Amniotic epithelial cell (primary cell): Measurements from ENCODE around the gene AHNAK.
"Not testable (repeated sequence)": the region's sequence is repeated elsewhere in the genome, so short reads cannot be mapped to it uniquely, and the experiment has no call there.

ENCODE experiments used
- DNase-seq: peaks from one replicate; pipeline ENCODE4 v3.0.0-alpha.2; 2010; ENCODE audit warnings: low read depth

The AHNAK gene, protein sequence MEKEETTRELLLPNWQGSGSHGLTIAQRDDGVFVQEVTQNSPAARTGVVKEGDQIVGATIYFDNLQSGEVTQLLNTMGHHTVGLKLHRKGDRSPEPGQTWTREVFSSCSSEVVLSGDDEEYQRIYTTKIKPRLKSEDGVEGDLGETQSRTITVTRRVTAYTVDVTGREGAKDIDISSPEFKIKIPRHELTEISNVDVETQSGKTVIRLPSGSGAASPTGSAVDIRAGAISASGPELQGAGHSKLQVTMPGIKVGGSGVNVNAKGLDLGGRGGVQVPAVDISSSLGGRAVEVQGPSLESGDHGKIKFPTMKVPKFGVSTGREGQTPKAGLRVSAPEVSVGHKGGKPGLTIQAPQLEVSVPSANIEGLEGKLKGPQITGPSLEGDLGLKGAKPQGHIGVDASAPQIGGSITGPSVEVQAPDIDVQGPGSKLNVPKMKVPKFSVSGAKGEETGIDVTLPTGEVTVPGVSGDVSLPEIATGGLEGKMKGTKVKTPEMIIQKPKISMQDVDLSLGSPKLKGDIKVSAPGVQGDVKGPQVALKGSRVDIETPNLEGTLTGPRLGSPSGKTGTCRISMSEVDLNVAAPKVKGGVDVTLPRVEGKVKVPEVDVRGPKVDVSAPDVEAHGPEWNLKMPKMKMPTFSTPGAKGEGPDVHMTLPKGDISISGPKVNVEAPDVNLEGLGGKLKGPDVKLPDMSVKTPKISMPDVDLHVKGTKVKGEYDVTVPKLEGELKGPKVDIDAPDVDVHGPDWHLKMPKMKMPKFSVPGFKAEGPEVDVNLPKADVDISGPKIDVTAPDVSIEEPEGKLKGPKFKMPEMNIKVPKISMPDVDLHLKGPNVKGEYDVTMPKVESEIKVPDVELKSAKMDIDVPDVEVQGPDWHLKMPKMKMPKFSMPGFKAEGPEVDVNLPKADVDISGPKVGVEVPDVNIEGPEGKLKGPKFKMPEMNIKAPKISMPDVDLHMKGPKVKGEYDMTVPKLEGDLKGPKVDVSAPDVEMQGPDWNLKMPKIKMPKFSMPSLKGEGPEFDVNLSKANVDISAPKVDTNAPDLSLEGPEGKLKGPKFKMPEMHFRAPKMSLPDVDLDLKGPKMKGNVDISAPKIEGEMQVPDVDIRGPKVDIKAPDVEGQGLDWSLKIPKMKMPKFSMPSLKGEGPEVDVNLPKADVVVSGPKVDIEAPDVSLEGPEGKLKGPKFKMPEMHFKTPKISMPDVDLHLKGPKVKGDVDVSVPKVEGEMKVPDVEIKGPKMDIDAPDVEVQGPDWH (N-terminal part only)

GRCh38 chr11:62546244-62546928 is at the start of gene AHNAK:
Gene AHNAK (minus strand): TSS chr11:62546806. CDS start chr11:62536098, 10,708 bp downstream.
- DNase-seq: no peak

- no peak for DNase-seq
Observed at GRCh38 chr11:62595124-62595523, 48.5 kb upstream of the AHNAK start.

DNA sequence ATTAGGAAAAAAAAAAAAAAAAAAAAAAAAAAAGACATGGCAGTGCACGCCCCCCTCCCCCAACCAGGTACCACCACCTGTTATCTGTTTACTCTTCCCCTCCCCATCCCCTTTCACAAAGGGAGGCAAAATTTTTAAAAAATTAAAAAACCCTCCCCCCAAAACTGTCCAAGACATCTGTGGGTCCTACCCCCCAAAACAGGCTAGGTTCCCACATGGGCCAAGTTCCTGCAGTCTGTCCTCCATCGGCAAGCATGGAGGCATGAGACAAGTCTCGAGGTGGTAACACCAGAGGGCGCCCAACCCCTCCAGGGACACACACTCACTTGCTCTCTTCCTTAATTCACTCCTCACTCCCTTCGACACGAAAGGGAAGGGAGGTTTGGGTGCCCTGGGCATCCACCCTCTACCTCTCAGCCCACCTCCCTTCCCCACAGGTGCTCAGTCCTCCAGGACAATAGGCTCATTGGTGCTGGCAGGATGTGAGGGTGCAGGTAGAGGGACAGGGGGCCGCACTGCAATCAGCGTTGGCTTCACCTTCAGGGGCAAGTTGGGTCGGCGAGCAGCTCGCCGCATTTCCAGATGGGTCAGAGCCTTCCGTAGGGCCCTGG is 46.9 kb upstream of the AHNAK start:
- DNase-seq: peak; percentile 76

DNA sequence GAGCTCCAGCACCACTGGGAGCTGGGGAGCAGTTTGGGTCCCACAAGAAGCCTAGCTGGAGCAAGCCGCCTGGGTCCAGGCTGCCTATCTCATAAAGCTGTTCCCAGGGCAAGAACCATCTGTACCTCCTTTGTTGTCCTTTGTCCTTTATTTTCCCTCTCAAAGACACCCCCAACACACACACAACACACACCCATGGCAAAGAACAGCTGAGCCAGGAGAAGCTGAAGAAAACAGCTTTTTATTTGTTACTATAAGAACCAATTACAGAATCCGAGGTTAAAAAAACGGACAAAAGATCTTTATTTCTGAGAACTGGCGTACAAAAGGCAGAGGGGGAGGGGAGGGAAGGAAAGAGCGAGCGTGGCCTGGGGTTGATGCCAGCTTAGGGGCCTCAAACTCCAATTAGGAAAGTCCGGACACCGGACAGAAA is 46.4 kb upstream of the AHNAK start:
- no peak for DNase-seq

DNA sequence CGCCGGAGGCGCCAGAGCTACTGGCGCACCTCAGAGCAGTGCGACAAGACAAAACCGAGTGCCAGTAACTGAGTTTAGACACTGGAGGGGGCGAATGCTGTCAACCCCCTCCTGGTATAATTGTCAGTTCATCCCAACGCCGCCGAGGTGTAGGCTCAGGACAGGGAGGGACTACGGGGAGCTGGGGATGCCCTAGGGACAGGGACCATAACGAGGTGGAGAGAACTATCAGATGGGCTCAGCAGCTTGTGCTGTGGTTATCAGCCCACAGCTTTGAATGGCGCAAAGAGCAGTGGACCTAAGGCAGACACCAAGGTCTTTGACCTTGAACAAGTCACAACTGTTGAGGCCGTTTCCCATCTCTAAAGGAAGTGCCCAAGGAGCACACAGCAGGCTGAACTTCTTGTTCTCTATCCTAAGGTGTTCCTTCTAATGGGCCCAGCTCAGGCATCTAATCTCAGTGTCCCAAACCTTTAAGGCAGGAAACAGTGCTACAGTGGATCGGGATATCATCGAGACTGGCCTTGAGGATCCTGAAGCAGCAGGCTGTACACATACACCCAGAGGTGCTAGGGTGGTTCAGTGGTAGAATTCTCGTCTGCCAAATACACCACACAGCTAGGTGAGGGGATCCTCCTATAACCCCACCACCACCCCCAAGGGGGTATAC is 45.7 kb upstream of the AHNAK start:
- DNase-seq: no peak

DNA sequence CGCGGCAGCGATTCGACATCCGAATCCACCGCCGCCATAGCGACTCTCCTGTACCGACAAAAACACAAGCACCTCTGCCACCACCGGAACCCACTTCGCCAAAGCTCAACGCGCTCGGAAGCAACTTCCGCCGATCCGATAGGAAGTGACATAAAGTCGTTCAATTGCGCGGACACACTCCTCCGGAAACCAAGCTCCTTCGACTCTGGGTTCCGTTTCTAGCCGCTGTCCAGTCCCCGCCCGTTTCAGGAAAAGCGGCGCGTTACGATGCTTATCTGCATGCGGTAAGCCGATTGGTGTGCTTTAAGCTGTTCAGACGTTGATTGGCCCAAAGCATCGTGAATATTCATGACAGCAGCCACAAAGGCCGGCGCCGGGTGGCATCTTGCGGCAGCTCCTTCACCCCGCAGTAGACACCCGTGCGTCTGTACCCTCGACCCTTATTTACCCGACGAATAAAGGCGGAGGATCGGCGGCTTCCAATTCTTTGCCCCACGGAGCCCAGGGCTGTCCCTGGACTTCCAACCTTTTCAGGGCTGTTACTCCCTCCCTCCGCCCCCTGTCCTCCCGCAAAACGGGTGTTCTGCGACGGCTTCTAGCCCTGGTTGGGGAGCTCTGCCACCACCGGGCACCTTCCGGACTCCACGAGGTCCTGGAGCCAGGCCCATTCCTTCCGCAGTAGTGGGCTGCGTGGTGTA is 45.0 kb upstream of the AHNAK start, which contains the start of gene TUT1:
TUT1 (minus strand) TSS at position 76 of the 698 bp plus-strand sequence; CDS start at position 38, 38 bp downstream.
- peak; percentile 99 for DNase-seq

DNA sequence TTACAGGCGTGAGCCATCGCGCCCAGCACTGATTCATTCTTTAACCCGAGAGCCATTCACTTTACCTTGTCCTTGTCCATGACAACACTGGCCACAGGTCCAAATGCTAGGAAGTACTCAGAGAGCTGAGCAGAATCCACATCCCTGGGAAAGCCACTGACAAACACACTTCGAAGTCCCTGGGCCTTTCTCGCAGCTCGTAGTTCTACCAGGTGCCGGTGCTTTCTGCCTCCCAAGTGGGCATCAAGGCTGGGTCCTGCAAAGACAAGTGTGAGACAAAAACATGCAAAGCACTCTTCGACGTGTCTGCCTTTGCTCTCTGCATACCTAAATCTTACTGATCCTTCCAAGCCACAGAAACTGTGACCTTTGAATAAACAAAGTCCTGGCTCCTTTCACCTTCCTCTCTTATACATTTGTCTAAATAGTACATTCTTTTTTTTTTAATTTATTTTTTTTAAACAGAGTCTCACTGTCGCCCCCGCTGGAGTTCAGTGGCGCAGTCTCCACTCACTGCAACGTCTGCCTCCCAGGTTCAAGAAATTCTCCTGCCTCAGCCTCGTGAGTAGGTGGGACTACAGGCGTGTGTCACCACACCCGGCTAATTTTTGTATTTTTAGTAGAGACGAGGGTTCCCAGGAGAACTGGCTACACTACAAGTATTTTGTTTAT is 42.5 kb upstream of the AHNAK start:
- DNase-seq: no peak

DNA sequence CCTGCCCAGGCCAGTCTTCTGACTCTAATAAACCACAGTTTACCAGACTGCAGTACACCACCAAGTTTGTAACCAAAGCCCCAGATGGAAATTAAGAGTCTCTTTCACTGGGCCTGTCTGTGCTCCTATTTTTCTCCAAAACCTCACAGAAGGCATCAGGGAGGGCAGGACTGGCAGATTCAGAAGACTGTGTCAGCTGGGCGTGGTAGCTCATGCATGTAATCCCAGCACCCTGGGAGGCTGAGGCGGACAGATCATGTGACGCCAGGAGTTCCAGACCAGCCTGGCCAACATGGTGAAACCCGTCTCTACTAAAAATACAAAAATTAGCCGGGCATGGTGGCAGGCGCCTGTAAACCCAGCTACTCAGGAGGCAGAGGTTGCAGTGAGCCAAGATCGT is 38.8 kb upstream of the AHNAK start:
- not testable (repeated sequence) for DNase-seq

DNA sequence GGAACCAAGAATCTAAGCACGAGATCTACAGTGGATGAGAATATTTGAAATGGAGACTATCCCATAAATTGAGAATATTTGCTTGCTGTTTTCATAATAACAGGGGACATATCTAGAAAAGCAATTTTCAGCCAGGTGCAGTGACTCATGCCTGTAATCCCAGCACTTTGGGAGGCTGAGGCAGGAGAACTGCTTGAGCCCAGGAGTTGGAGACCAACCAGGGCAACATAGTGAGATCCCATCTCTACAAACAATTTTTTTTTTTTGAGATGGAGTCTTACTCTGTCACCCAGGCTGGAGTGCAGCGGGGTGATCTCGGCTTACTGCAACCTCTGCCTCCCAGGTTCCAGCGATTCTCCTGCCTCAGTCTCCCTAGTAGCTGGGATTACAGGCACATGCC is 35.1 kb upstream of the AHNAK start:
- not testable (repeated sequence) for DNase-seq

DNA sequence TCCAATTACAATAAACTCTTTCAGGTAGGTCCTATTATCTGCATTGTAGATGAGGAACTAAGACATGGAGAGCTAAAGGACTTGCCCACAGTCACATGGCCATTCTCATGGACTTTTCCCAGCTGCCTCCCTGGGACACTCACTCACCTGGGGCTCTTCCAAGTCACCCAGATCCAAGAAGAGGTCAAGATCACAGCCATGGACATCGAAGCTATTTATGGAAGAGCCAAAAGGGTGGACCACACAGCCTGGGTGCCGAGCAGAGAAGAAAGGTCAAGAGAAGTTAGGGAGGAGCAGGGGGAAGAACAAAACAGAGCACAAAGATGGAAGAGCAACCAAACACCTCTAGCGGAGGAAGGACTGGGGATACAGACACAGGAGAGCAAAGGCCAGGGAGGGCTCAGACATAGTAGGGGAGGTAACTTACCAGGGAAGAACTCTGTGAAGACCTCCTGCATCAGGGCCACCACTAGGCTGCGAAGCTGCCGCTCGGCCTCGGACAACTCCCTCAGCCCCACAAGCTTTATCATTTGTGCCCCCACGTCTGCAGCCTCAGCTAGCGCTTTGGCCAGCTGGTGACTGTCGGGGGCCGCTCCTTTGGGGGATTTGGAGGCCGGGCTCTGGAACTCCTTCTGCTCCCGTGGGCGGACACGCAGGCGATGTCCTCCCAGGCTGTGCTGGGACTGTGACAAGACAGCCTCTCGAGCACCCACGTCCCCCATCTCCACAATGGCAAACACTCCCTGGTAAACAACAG is 34.5 kb upstream of the AHNAK start:
- DNase-seq: no peak

- no peak for DNase-seq
Observed at GRCh38 chr11:62579252-62579651, 32.6 kb upstream of the AHNAK start.

DNA sequence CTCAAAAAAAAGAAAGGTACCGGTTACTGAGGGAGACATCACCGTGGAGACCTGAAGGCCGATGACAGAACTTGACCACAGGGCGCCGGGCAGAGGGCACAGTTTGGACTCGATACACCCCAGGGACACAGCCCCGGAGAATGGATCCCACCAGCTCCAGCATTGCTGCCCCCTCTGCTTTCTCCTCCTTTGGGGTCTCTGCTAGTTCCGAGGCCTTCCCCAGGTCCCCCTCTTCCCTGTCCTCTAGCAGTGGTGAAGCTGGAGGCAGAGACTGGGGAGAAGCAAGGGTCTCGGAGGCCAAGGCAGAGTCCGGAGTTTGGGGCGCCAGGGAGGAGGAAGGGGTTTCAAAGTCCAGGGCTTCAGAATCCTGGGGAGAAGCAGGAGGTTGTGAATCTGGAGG is 31.9 kb upstream of the AHNAK start:
- no peak for DNase-seq

GRCh38 chr11:62577046-62577714 is 30.6 kb upstream of the AHNAK start:
- DNase-seq: no peak

GRCh38 chr11:62575837-62576236 is 29.2 kb upstream of the AHNAK start:
- DNase-seq: no peak

- no peak for DNase-seq
Observed at GRCh38 chr11:62575156-62575555, 28.6 kb upstream of the AHNAK start.

- DNase-seq: peak; percentile 56
Observed at GRCh38 chr11:62574363-62575071, 27.9 kb upstream of the AHNAK start.
